Activated naive CD8-positive, alpha-beta T cell treated with anti-CD3 and anti-CD28 coated beads, Interleukin-2, amount 10 ng/mL, durations not matched to agents 7 days and 5 days (primary cell): ENCODE measurements around the gene CTNNA2. TPM values are rescaled to one million over a fixed set of nuclear protein-coding genes. Genes with fewer than 3 reads are reported as not detected.

ENCODE experiments used
- ATAC-seq: fragments of 150-1000 bp; cut with Tn5 transposase; one replicate; pipeline ENCODE4 v1.10.0; 2021; ENCODE audit warnings: low read depth, moderate library complexity
- POLR2A ChIA-PET: fragments of 350-600 bp; sonication (Branson Sonifier 250); formaldehyde crosslinking; loops from one replicate; lab custom pipeline; 2021; ENCODE audit warnings: antibody characterized with exemption; lab: Charles Lee
- DNase-seq: peaks from one replicate; pipeline ENCODE4 v3.0.0; 2021
- H3K27ac Mint-ChIP-seq: one replicate; pipeline ENCODE4 v1.8.0; 2022; ENCODE audit warnings: mild to moderate bottlenecking, mixed read lengths
- H3K27me3 Mint-ChIP-seq: one replicate; pipeline ENCODE4 v1.8.0; 2022; ENCODE audit warnings: mild to moderate bottlenecking, moderate library complexity, mixed read lengths
- H3K36me3 Mint-ChIP-seq: one replicate; pipeline ENCODE4 v1.8.0; 2021; ENCODE audit warnings: mild to moderate bottlenecking, mixed read lengths
- H3K4me1 Mint-ChIP-seq: one replicate; pipeline ENCODE4 v1.8.0; 2021; ENCODE audit warnings: mixed read lengths
- H3K4me3 Mint-ChIP-seq: one replicate; pipeline ENCODE4 v1.8.0; 2022; ENCODE audit warnings: mild to moderate bottlenecking, moderate library complexity, mixed read lengths
- H3K9me3 Mint-ChIP-seq: one replicate; pipeline ENCODE4 v1.8.0; 2021; ENCODE audit warnings: mixed read lengths
- total RNA-seq, 2 experiments: library from RNA; stranded (reverse); gene quantifications; one replicate each; pipeline ENCODE4 v1.2.3, GENCODE V29; 2021

The CTNNA2 gene
- total RNA-seq, 2 experiments from 2014 or later, result not detected

DNA sequence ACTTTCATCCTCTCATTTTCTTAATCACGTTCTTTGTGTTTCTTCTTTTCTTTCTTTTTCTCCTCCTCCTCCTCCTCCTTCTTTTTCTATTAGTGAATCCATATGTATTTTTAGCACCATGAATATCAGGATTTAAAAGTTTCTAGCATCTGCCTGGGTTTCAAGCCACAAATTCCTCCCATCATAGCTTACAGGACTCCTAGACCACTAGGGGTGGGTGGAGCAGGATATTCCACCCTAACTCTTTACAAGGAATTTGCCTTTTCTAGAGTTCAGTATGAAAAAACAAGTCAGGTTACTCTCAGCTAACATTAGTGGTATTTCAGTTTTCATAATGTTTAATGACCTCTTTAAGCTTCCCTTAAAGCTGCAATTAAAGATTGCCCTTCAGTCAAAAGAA lies 810.8 kb downstream of the CTNNA2 start:
- POLR2A ChIA-PET, result no interaction called here
- H3K27me3 Mint-ChIP-seq, result peaks cover 5% of the 10 kb centered on the region
- no peaks in the 10 kb centered on the region for H3K4me1 Mint-ChIP-seq
- H3K27ac Mint-ChIP-seq, result no peak overlapping the region
- H3K36me3 Mint-ChIP-seq, result no peaks in the 10 kb centered on the region
- ATAC-seq, result no peak
- H3K4me3 Mint-ChIP-seq, result no peak overlapping the region
- H3K9me3 Mint-ChIP-seq, result peaks cover 1% of the 10 kb centered on the region
- DNase-seq, result no peak

- Mint-ChIP-seq H3K9me3 (peaks cover 1% of the 10 kb centered on the region), H3K36me3 (no peaks in the 10 kb centered on the region), H3K27me3 (peaks cover 5% of the 10 kb centered on the region), H3K4me1 (no peaks in the 10 kb centered on the region), H3K27ac (no peak overlapping the region), H3K4me3 (no peak overlapping the region)
- DNase-seq, result no peak
- no peak for ATAC-seq
- POLR2A ChIA-PET, result no interaction called here
These were observed 811.7 kb downstream of the CTNNA2 start for GRCh38 chr2:80324525-80324924.

- DNase-seq, result no peak
- H3K27ac Mint-ChIP-seq, result no peak overlapping the region
- no peaks in the 10 kb centered on the region for H3K4me1 Mint-ChIP-seq
- H3K36me3 Mint-ChIP-seq, result no peaks in the 10 kb centered on the region
- no peak for ATAC-seq
- H3K9me3 Mint-ChIP-seq, result peaks cover 1% of the 10 kb centered on the region
- peaks cover 4% of the 10 kb centered on the region for H3K27me3 Mint-ChIP-seq
- no peak overlapping the region for H3K4me3 Mint-ChIP-seq
- POLR2A ChIA-PET, result no interaction called here
These were observed 813.4 kb downstream of the CTNNA2 start for GRCh38 chr2:80326214-80326613.

GRCh38 chr2:80326861-80327260 lies 814.0 kb downstream of the CTNNA2 start:
- no peak overlapping the region for H3K27ac Mint-ChIP-seq
- H3K4me1 Mint-ChIP-seq, result no peaks in the 10 kb centered on the region
- no peaks in the 10 kb centered on the region for H3K36me3 Mint-ChIP-seq
- ATAC-seq, result no peak
- H3K27me3 Mint-ChIP-seq, result peaks cover 2% of the 10 kb centered on the region
- POLR2A ChIA-PET, result no interaction called here
- no peak overlapping the region for H3K4me3 Mint-ChIP-seq
- DNase-seq, result no peak
- peaks cover 2% of the 10 kb centered on the region for H3K9me3 Mint-ChIP-seq

DNA sequence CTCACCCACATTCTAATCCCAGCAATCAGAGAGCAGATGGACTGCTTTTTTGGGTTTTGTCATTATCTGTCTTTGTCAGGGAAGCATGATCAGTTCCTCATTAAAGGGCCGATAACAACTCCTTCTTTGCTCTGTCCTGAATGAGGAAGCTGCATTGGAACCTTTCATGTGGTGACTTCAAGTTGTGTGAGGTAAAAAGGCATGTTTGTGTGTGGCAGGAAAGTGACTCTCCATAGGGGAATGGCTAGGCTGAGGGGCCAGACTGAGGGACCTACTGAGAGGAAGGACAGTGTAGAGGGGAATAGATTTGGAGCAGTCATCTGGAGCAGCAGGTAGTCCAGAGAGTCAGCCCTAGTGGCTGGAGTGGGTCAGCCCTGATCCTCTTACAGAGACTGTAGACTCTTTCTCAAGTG lies 815.3 kb downstream of the CTNNA2 start:
- H3K27ac Mint-ChIP-seq, result no peak overlapping the region
- H3K9me3 Mint-ChIP-seq, result peaks cover 1% of the 10 kb centered on the region
- no peaks in the 10 kb centered on the region for H3K27me3 Mint-ChIP-seq
- POLR2A ChIA-PET, result no interaction called here
- no peak for ATAC-seq
- no peak for DNase-seq
- no peak overlapping the region for H3K4me3 Mint-ChIP-seq
- no peaks in the 10 kb centered on the region for H3K4me1 Mint-ChIP-seq
- no peaks in the 10 kb centered on the region for H3K36me3 Mint-ChIP-seq

GRCh38 chr2:80329491-80329890 lies 816.6 kb downstream of the CTNNA2 start:
- Mint-ChIP-seq H3K4me1 (no peaks in the 10 kb centered on the region), H3K27me3 (no peaks in the 10 kb centered on the region), H3K27ac (no peak overlapping the region), H3K4me3 (no peak overlapping the region), H3K9me3 (peaks cover 1% of the 10 kb centered on the region), H3K36me3 (no peaks in the 10 kb centered on the region)
- POLR2A ChIA-PET, result no interaction called here
- no peak for DNase-seq
- no peak for ATAC-seq

DNA sequence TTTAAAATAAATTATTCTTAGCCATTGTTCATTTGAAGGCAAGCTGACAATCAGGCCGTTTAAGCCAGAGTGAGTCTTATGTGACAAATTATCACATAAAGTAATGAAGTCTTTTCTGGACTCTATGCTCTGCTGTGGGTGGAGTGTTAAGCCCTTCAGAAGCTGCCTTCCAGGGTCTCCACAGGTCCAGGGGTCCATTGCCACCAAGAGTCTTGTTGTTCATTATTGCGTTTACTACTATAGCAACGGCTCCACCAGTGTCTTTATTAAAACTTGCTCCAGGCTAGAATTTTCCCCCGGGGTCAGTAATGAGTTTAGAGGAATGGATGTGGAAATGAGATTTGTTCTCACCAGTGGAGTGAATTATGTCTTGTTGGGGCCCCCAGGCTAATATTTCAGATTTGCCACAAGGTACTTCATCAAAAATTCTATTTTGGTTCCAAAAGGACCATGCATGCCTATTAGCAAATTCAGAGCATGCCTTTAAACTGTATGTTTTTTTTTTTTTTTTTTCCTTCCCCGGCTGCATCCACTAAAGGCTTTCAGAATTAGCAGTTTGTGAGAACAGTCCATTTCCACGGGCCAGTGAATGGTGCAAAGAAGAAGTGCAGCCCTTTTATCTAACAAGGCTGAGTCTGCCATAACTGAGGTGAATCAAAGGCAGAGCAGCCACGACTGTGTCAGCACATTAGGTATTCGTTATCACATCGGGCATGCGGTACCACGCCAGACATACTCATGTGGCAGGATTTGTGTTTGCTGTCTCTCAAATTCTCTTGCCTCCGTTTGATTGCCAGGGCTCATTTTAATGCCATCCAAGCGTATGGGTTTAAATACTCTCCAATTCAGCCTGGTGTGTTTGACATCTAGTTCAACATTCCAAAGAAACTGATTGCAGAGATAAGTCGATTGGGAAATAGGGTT lies 817.9 kb downstream of the CTNNA2 start:
- ATAC-seq (no peak), DNase-seq (no peak)
- POLR2A ChIA-PET, result no interaction called here
- Mint-ChIP-seq H3K4me1 (no peaks in the 10 kb centered on the region), H3K27ac (no peak overlapping the region), H3K36me3 (no peaks in the 10 kb centered on the region), H3K27me3 (no peaks in the 10 kb centered on the region), H3K4me3 (no peak overlapping the region), H3K9me3 (peaks cover 1% of the 10 kb centered on the region)

GRCh38 chr2:80333886-80334285 lies 821.0 kb downstream of the CTNNA2 start:
- POLR2A ChIA-PET, result no interaction called here

DNA sequence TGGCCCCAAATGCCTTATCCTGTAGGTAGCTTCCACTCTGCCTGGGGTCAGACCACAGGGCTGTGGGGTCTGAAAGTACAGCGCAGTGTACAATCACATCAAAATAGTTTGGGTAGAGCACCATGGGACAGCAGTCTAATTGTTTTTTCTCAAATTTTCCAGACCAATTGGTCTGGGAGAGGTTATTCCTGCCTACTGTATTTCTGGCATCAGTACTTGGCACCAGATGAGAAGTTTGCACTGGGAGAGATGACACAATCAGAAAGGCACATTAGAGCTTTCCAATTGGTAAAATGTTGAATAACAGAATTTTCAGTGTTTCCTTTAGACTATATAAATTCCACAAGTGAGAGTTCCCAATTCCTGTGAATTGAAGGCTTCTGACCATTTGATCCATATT lies 822.6 kb downstream of the CTNNA2 start:
- Mint-ChIP-seq H3K4me3 (no peak overlapping the region), H3K27me3 (no peaks in the 10 kb centered on the region), H3K9me3 (peaks cover 1% of the 10 kb centered on the region), H3K4me1 (no peaks in the 10 kb centered on the region), H3K36me3 (no peaks in the 10 kb centered on the region), H3K27ac (no peak overlapping the region)
- ATAC-seq, result no peak
- POLR2A ChIA-PET, result no interaction called here
- no peak for DNase-seq

More at GRCh38 chr2:80333886-80334285, 821.0 kb downstream of the CTNNA2 start:
- Mint-ChIP-seq H3K4me3 (no peak overlapping the region), H3K27ac (no peak overlapping the region), H3K9me3 (peaks cover 1% of the 10 kb centered on the region), H3K4me1 (no peaks in the 10 kb centered on the region), H3K27me3 (no peaks in the 10 kb centered on the region), H3K36me3 (no peaks in the 10 kb centered on the region)
- no peak for DNase-seq
- no peak for ATAC-seq

- Mint-ChIP-seq H3K27ac (no peak overlapping the region), H3K36me3 (no peaks in the 10 kb centered on the region), H3K4me3 (no peak overlapping the region), H3K9me3 (no peaks in the 10 kb centered on the region), H3K4me1 (no peaks in the 10 kb centered on the region), H3K27me3 (no peaks in the 10 kb centered on the region)
- POLR2A ChIA-PET, result no interaction called here
- ATAC-seq, result no peak
- no peak for DNase-seq
These were observed 825.9 kb downstream of the CTNNA2 start for GRCh38 chr2:80338794-80339193.

- H3K36me3 Mint-ChIP-seq, result no peaks in the 10 kb centered on the region
- no peaks in the 10 kb centered on the region for H3K4me1 Mint-ChIP-seq
- ATAC-seq, result no peak
- H3K9me3 Mint-ChIP-seq, result peaks cover 5% of the 10 kb centered on the region
- no peaks in the 10 kb centered on the region for H3K27me3 Mint-ChIP-seq
- POLR2A ChIA-PET, result no interaction called here
- no peak overlapping the region for H3K27ac Mint-ChIP-seq
- H3K4me3 Mint-ChIP-seq, result no peak overlapping the region
- no peak for DNase-seq
These were observed 827.2 kb downstream of the CTNNA2 start for GRCh38 chr2:80340022-80340421.

- POLR2A ChIA-PET, result no interaction called here
- Mint-ChIP-seq H3K9me3 (peaks cover 6% of the 10 kb centered on the region), H3K4me3 (no peak overlapping the region), H3K27me3 (no peaks in the 10 kb centered on the region), H3K36me3 (no peaks in the 10 kb centered on the region), H3K4me1 (no peaks in the 10 kb centered on the region), H3K27ac (no peak overlapping the region)
- ATAC-seq (no peak), DNase-seq (no peak)
These were observed 835.2 kb downstream of the CTNNA2 start for GRCh38 chr2:80348078-80348477.

GRCh38 chr2:80348953-80349352 lies 836.1 kb downstream of the CTNNA2 start:
- Mint-ChIP-seq H3K9me3 (peaks cover 6% of the 10 kb centered on the region), H3K4me3 (no peak overlapping the region), H3K27me3 (no peaks in the 10 kb centered on the region), H3K4me1 (no peaks in the 10 kb centered on the region), H3K27ac (no peak overlapping the region), H3K36me3 (no peaks in the 10 kb centered on the region)
- ATAC-seq, result no peak
- POLR2A ChIA-PET, result no interaction called here
- DNase-seq, result no peak

- no peak overlapping the region for H3K4me3 Mint-ChIP-seq
- H3K36me3 Mint-ChIP-seq, result no peaks in the 10 kb centered on the region
- DNase-seq (no peak), ATAC-seq (no peak)
- no peaks in the 10 kb centered on the region for H3K4me1 Mint-ChIP-seq
- no peak overlapping the region for H3K27ac Mint-ChIP-seq
- H3K27me3 Mint-ChIP-seq, result no peaks in the 10 kb centered on the region
- POLR2A ChIA-PET, result no interaction called here
- no peaks in the 10 kb centered on the region for H3K9me3 Mint-ChIP-seq
These were observed 838.4 kb downstream of the CTNNA2 start for GRCh38 chr2:80351231-80351630.
